GM18498 (cell line): ENCODE results near the gene ACTL7A.
"Not testable (repeated sequence)": the region's sequence is repeated elsewhere in the genome, so short reads cannot be mapped to it uniquely, and the experiment has no call there.

Experiments
- ATAC-seq: cut with Tn5 transposase; IDR thresholded peaks from one replicate; pipeline ENCODE4 v1.9.1; 2021; ENCODE audit warnings: mild to moderate bottlenecking, moderate library complexity; ENCODE audit not compliant: unreplicated experiment

The ACTL7A gene

DNA sequence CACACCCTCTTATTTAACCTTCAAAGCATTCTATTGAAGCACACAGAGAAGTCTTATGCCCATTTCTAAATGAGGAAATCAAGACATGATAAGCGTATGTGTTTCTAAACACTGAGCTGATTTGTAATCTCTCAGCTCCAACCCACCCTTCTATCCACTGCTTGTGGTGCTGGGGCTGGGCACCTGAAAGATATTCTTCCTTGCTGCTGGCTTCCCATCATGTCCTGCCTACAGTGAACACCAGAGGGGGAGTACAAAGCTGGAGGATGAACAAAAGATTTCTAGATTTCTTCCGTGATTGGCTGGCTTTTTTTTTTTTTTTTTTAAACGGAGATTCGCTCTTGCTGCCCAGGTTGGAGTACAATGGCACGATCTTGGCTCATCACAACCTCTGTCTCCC is 14.4 kb downstream of the ACTL7A start:
- no peak for ATAC-seq

DNA sequence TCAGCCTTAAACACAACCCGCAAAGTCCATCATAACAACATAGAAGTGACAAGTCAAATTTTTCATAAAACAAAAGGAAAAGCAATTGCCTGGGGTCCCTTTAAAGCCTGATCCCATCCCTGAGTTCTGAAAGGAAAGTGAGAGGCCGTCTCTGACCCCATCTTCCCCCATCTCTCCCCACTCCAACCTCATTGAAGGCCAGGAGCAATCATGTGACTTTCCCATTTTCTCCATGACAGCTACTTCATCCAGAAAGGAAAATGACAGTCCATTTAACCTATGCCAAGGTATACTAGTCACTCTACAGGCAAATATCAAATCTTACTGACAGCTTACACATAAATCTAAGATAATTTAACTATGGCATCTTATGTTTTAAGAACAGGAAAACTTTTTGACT is 15.5 kb downstream of the ACTL7A start:
- no peak for ATAC-seq

DNA sequence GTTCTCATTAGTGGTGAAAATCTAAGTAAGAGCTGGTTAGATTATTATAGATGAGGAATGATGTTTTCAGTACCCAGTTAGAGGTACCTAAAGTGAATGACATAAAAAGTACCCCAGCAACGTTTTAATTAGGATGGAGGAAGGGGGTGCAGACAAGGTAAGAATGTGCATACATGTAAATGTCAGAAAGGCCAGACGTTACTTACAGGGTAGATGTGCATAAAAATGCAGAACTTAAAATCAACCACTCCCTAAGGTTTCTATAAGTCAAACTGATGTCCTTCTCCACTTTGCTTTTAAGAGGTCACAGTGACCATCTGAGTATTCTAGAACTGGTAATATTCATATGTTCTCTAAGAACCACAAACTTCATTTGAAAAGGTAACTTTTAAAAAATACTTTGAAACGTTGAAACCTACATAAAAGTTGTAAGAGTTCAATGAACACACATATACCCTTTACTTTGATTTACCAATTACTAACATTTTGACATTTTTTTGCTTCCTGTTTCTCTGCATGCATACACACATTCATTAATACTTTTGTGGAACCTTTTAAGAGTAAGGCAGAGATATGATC is 18.8 kb downstream of the ACTL7A start:
- ATAC-seq, result no peak

DNA sequence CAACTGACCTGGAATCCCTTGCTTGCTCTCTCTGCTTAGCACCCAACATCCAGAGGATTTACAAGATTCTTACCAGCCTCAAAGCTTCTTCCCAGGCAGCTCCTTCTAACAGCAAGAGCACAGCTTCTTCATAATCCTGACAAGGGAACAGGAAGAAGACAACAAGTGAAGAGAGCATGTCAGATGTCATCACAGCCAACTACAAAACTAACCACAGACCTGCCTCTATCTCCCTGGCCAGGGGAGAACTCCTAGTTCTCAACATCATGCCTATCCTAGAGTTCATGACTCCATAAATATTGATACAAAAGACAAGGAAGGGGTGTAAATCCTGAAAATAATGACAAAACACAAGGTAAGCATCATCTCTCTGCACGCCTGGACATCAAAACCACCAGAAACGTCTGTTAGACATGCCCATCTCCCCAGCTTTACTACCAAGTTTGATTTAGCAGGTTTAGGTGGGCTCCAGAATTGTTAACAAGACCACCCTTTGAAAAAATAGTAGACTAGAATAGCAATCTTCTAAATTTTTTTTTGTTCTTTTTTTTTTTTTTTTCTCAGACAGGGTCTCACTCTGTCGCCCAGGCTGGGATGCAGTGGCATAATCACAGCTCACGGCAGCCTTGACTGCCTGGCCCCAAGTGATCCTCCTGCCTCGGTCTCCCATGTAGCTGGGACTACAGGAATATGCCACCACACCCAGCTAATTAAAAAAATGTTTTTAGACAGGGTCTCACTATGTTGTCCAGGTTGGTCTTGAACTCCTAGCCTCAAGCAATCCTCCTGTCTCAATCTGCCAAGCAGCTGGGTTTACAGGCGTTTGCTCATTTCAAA is 20.2 kb downstream of the ACTL7A start:
- no peak for ATAC-seq

DNA sequence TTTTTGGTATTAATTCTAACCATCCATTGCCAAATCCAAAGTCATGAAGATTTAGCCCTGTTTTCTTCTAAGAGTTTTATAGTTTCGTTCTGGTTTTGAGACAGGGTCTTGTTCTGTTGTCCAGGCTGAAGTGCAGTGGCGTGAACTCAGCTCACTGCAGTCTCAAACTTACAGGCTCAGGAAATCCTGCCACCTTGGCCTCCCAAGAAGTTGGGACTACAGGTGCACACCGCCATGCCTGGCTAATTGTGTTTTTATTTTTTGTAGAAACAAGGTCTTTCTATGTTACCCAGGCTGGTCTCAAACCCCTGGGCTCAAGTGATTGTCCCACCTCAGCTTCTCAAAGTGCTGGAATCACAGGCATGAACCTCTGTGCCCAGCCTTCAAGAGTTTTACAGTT is 21.0 kb downstream of the ACTL7A start:
- ATAC-seq, result no peak

DNA sequence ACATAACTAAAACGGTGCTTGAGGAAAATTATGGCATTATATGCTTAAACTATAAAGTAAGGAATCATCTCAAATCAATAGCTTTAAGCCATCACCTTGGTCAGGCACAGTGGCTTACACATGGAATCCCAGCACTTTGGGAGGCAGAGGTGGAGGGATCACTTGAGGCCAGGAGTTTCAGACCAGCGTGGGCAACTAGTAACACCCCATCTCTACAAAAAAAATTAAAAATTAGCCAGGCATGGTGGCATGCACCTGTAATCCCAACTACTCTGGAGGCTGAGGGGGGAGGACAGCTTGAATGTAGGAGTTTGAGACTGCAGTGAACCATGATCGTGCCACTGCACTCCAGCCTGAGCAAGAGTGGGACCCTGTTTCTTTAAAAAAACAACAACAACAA is 22.6 kb downstream of the ACTL7A start:
- ATAC-seq, result no peak

DNA sequence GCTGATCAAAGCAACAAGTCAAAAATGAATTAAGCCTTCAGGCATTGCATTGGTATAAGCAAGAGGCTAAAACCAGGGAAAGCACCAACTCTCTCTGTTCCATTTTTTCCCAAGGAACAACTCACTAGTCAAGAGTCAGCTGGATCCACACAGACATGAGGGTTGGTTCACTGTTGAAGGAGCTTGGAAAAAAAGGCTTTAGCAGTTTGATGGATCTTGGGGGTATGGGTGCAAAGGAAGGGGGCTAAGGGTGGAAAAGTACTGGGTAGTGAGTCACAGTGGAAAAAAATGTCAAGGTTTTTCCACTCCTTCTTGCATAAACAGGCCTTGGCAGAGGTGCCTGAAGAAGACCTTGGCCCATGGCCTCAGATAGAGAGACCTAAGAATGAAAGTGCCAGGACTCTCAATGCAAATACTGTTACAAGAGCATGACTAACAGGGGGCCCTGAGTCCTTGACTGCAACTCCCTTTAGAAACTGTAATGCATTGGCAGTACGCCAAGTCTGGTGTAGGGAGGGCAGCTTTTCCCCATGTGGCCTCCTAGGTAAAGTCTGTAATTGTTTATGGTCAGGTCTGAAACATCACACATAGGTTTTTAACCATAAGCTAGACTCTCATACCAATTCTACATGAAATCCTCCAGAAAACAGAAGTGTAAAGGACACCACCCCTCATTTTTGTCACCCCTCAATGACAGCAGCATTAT is 23.7 kb downstream of the ACTL7A start:
- peak; percentile 99 for ATAC-seq

DNA sequence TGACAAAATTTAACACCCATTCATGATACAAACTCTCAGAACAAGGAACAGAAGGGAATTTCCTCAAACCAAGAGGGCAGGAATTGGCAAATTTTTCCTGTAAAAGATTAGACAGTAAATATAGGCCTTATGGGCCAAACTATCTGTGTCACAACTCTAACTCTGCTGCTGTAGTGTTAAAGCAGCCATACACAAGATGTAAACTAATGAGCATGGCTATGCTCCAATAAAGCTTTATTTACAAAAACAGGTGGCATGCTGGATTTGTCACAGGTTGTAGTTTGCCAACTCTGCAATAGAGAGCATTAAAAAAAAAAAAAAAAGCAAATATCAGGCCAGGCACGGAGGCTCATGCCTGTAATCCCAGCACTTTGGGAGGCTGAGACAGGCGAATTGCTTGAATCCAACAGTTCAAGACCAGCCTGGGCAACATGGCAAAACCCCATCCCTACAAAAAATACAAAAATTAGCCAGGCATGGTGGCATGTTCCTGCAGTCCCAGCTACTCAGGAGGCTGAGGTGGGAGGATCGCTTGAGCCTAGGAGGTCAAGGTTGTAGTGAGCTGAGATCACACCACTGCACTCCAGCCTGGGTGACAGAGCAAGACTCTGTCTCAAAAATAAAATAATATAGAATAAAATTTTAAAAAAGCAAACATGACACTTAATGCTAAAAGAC is 24.7 kb downstream of the ACTL7A start:
- ATAC-seq, result not testable (repeated sequence)

DNA sequence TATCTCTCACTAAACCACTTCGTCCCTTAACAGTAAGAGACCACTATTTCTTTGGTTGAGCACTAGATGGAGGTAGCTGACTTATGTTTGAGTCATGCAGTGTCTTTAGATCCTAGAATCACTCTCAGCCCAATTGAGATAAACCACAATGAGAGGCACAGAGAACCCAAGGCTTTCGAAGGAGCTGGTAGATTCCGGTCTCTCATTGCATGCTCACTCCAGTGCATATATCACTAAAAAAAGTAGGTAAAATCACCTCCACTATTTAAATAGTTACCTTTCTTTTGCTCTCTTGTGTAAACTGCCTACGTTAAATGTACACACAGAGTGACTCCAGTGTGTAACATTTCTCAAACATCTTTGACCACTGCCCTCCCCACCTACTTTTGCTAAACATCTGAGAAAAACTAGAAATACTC is 27.6 kb downstream of the ACTL7A start:
- ATAC-seq, result no peak

DNA sequence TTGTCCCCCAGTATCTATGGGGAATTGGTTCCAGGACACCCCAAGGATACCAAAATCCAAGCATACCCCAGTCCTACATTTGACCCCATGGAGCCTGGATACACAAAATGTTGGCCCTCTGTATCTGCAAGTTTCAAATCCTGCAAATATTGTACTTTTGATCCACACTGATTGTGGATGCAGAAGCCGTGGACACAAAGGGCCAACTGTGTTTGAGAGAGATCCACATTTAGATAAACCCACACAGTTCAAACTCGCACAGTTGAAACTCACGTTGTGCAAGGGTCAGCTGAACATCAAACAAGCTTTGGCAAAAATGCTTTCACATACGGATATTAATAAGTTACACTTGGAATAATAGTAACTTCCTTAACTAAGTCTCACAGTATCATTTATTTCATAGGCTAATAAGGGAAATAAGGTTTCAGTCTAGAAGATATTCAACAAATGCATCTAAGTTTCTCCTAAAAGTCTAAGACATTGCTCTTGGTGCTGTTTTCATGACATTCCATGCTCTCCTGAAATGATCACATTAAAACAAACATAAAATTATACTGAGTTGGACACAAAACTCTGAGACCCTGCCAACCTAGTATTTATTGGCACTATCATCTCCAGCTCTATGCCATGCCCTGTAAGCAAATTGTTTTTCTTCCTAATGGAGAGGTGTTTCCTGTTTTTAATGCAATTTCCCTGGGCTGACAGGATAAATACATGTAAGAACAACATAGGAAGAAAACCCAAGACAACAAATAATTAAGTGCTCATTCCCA is 32.3 kb downstream of the ACTL7A start:
- no peak for ATAC-seq

DNA sequence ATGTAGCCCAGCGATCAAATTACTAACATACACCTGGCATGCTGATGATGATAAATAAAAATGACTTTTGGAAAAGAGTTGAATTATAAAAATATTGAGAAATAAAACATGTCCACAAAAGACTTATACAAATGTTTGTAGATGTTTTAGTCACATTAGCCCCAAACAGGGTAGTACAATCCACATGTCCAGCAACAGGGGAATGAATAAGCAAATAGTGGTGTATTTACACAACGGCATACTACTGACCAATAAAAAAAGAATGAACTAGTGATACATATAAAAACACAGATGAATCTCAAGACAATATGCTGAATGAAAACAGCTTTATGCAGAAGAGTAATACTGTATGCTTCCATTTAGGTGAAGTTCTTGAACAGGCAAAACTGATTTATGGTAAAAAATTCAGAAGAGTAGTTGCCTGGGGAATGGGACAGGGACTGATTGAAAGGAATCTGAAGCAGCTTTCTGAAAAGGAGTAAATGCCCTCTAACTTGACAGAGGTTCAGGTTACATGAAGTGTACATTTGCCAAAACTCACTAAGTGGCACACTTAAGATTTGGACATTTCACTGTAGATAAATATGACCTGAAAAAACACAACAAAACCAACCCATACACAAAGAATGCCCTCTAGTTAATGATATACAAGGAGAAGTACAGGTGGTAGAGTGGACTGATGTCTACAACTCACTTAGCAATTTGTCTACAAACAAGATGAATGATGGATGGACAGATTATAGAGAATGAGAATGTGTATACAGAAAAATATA is 35.4 kb downstream of the ACTL7A start:
- ATAC-seq, result no peak

DNA sequence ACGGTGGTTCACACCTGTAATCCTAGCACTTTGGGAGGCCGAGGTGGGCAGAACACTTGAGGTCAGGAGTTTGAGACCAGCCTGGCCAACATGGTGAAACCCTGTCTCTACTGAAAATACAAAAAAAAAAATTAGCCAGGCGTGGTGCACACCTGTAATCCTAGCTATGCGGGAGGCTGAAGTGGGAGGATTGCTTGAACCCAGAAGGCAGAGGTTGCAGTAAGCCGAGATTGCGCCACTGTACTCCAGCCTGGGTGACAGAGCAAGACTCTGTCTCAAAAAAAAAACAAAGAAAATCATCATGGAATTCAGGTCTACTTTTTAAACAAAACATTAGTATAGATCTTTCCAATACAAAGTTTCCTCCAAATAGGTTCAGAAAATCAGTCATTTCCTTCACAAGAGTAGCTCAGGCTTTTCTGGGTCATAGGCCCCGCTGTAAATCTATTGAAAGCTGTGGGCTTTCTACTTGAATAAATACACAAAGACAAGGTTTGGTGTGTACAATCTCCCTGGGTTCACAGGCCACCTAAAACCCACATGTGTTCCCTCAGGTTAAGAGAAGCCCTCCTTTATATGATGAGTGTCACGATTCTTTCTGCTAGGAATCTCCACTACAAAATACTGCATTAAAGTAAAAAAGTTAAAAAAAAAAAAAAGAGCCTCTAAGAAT is 37.1 kb downstream of the ACTL7A start:
- not testable (repeated sequence) for ATAC-seq

DNA sequence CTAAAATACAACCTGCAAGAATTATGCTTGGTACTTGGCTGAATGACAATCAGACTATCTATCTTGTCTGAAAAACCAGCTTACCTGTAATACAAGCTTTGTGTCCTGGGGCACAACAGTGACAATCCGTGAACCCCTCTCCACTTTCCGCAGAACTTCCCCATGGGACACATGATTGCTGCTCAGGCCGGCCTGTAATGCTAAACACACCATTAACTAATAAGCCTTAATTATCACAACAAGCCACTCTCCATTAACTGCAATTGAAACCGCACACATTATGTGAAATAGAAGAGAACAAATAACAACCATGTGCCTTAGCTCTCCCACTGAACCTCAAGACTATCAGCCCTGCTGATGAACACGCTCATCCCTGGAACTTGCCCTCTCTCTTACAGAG is 38.1 kb downstream of the ACTL7A start:
- ATAC-seq, result no peak

DNA sequence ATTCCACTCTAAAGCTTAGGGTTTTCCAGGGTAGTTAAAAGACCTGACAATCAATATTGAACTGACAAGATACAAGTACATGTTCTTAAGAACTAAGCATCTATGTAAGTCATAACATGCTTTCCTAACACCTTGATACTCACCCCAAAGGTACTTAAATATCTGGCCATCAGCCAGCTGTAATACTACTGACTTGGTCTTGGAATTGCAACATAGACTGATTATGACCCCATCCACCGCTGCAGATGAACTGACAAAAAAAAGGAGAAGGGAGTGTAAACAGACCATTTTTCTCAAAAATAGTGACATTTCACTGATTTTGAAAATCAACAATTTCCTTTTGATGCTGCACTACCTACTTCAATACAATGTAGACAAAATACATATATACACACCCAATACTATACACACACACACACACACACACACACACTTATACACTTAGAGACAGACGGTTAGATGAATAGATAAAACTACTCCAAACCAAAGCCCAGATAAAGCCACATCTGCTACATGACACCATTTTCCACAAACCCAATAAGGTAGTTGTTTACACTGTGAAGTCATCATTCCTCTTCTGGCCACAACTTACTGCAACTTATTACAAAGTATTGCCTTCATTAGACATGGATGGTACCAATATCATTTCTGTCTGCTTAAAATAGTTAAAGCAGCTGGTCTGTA is 41.5 kb downstream of the ACTL7A start:
- no peak for ATAC-seq

DNA sequence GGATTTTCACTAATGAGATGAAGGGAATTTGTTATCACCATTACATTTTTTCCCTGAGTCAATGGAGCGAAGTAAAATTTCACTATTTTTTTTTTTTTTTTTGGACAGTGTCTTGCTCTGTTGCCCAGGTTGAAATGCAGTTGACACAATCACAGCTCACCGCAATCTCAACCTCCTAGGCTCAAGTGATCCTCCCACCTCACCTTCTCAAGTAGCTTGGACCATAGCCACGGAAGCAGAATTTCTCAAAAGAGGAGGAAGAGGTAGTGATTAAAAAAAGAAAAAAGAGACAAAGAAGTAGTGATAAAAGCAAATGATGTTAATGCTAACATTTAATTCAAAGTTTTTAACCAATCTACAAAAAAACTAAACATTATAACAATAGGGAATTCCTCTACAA is 42.1 kb downstream of the ACTL7A start:
- ATAC-seq, result no peak

DNA sequence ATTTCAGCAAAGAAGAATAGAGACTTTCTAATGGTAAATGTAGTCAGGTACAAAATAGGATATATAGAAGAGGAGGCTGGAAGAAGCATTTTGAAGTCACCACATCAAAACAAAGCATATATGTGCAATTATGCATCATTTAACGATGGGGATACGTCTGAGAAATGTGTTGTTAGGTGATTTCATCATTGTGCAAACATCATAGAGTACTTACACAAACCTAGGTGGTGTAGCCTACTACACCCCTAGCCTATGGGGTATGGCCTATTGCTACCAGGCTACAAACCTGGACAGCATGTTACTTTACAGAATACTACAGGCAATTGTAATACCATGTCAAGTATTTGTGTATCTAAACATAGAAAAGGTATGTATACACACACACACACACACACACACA is 43.4 kb downstream of the ACTL7A start:
- ATAC-seq, result no peak

DNA sequence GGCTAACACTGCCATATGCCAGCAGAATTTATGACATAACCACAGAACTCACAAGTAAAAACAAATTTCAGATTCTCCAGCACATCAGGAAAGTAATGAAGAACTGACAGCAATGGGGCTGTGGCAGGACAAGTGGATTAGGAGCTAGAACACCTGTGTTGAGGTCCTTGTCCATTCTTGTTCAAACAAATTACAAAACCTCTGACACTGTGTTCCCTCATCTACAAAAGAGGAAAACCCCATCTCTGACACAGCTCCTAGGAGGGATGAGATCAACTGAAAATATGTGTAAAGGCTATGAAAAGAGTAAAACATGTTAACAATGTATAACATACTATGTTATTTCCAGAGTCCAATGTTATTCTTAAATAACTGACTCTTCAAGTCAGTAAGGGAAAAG is 48.3 kb downstream of the ACTL7A start:
- no peak for ATAC-seq

DNA sequence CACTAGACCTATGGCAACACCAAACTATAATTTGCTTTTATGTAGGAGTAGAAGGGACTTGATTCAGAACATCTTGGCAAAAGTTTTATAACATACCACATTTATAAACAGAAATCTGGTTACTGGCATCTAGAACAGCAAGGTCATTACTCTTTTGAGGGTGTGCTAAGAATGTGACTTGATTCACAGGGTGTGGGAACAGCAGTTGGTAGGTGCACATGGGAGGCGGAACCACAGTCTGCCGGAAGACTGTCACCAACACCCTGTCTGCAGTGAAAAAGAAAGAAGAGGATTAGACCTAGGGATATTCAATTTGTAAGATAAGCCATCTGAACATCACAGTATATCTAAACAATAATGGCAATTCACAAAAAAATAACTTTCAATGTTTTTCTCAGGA is 48.8 kb downstream of the ACTL7A start:
- ATAC-seq, result no peak

DNA sequence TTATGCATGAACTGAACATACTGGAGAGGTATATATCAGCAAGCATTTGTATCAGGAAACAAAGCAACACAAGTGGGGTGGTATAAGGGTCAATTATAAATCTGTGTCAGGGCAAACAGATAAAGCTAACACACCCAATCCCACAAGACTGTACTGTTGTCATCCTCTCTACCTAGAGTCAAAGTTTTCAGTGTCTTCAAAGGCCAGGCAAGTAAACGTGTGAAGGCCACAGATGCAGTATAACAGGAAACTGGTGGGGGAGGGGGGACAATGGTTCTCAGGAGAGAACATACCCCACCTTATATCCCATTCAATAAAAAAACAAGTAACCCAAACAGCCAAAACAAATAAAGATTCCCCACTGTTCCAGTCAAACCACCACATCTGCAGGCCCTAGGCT is 49.8 kb downstream of the ACTL7A start:
- ATAC-seq, result no peak
